Activated gamma-delta T cell treated with Interleukin-2 at 50 U/mL for 16 hours (primary cell): ENCODE data around the gene ZNF605.
"Not testable (repeated sequence)": the region's sequence is repeated elsewhere in the genome, so short reads cannot be mapped to it uniquely, and the experiment has no call there.

Experiments
- DNase-seq: peaks from one replicate; pipeline ENCODE4 v3.0.0-alpha.2; 2020

Gene ZNF605

GRCh38 chr12:132904718-132905328 is 51.3 kb downstream of the ZNF605 start:
- peak; percentile 88 for DNase-seq

GRCh38 chr12:132899033-132899432 is 57.1 kb downstream of the ZNF605 start:
- no peak for DNase-seq

- no peak for DNase-seq
These were observed 67.3 kb downstream of the ZNF605 start for GRCh38 chr12:132888852-132889251.

GRCh38 chr12:132887513-132888351 is 68.4 kb downstream of the ZNF605 start, which contains the start of gene CHFR:
CHFR (minus strand) TSS chr12:132887605; CDS start chr12:132887328, 277 bp downstream.
- peak; percentile 91 for DNase-seq

GRCh38 chr12:132886529-132887477 is 69.3 kb downstream of the ZNF605 start:
- DNase-seq: peak; percentile 6

- no peak for DNase-seq
These were observed 74.3 kb downstream of the ZNF605 start for GRCh38 chr12:132881818-132882217.

GRCh38 chr12:132874620-132875019 is 81.5 kb downstream of the ZNF605 start:
- DNase-seq: not testable (repeated sequence)

- DNase-seq: no peak
These were observed 81.9 kb downstream of the ZNF605 start for GRCh38 chr12:132874175-132874574.

GRCh38 chr12:132873724-132874123 is 82.4 kb downstream of the ZNF605 start:
- no peak for DNase-seq

- peak; percentile 17 for DNase-seq
These were observed 83.1 kb downstream of the ZNF605 start for GRCh38 chr12:132872975-132873421.

- no peak for DNase-seq
These were observed 83.8 kb downstream of the ZNF605 start for GRCh38 chr12:132872073-132872855.

GRCh38 chr12:132869551-132869950 is 86.6 kb downstream of the ZNF605 start:
- DNase-seq: no peak
